Psoas muscle (tissue), 8 donors: ENCODE measurements around the gene THRB. TPM values are rescaled to one million over a fixed set of nuclear protein-coding genes. Genes with fewer than 3 reads are reported as not detected.

Source experiments
- ATAC-seq, 4 donors: fragments of 200-7000 bp; cut with Tn5 transposase; one replicate each; pipeline ENCODE4 v1.9.1; 2020; ENCODE audit warnings: moderate library complexity in 3 of 4, mild to moderate bottlenecking in 2 of 4
- DNase-seq, 2 donors: peaks; one replicate each; pipeline ENCODE4 v3.0.0-alpha.2; 2020
- H3K27ac ChIP-seq: fragments of 200-600 bp; one replicate; pipeline ENCODE4 v1.8.0; 2022
- H3K27me3 ChIP-seq, 3 donors: fragments of 200-600 bp in 1 of 3; one replicate each; pipeline versions ENCODE4 v1.6.1 to v1.8.0; 2013 to 2022; ENCODE audit warnings: low read length in 2 of 3, mild to moderate bottlenecking in 2 of 3, moderate library complexity in 1 of 3; ENCODE audit not compliant: insufficient read depth in 3 of 3
- H3K36me3 ChIP-seq, 2 donors: fragments of 200-600 bp in 1 of 2; one replicate each; pipeline versions ENCODE4 v1.6.1 to v1.8.0; 2013 to 2022; ENCODE audit warnings: low read depth in 1 of 2, mild to moderate bottlenecking in 1 of 2, moderate library complexity in 1 of 2; ENCODE audit not compliant: insufficient read depth in 1 of 2
- H3K4me1 ChIP-seq: fragments of 200-600 bp; one replicate; pipeline ENCODE4 v1.8.0; 2022
- H3K4me3 ChIP-seq: fragments of 200-600 bp; one replicate; pipeline ENCODE4 v1.8.0; 2022; ENCODE audit warnings: mild to moderate bottlenecking
- H3K9me3 ChIP-seq: fragments of 200-600 bp; one replicate; pipeline ENCODE4 v1.8.0; 2022
- WGBS, 3 donors: extraction: QIAGEN DNeasy Blood & Tissue Kit; methylation state at CpG; one replicate each; pipeline versions ENCODE4 v1.1.6 to v1.1.7; 2013; 5-methylcytosine and 5-hydroxymethylcytosine counted together
- intact Hi-C, 2 donors: fragments of 100-400 bp; cut with DNase I; formaldehyde crosslinking; loops; one replicate each; pipeline versions ENCODE4 v1.11.0 to v1.14.2; 2022
- polyA plus RNA-seq, 3 donors: library from polyadenylated mRNA; stranded (reverse); fragments of 200-250 nt; gene quantifications; one replicate each; pipeline ENCODE4 v1.2.3, GENCODE V29; 2013
- total RNA-seq, 4 donors: library from RNA; stranded (reverse); fragmentation: NEBNext Ultra II Directional in 2 of 4; extraction: Animal tissue kit (Norgen Biotek cat#: 25700) in 2 of 4; gene quantifications; one replicate each; pipeline versions ENCODE4 v1.2.1 to v1.2.4, GENCODE V29; 2021 to 2023
- TF ChIP-seq, protein P1 (sequence below): fragments of 200-600 bp; IDR thresholded peaks from one replicate; pipeline ENCODE4 v1.8.0; 2022; ENCODE audit warnings: antibody characterized with exemption
- donor health status: healthy with polysubstance abuse.
- donor health status: DM: no; HTN: no; CAD: no; lungs with moderate emphysema.
- donor health status: Bipolar disorder and iron deficiency.
- donor health status: healthy.
- donor health status: DM: yes; HTN: yes; CAD: no.
- donor health status: DM: no; HTN: no; CAD: no.
- donor health status: DM: no; HTN: no; CAD: no.
- donor health status: DM: yes; HTN: yes; CAD: no.

THRB gene
- total and polyA plus RNA-seq, 7 donors, result 11.5 to 38.6 (median 31.4) TPM

GRCh38 chr3:24387000-24387399 lies 107.7 kb downstream of the THRB start:
- intact Hi-C loops, result no loop called here
- H3K27ac ChIP-seq, result peak overlapping the region; percentile 26
- H3K4me1 ChIP-seq, result peaks cover 37% of the 10 kb centered on the region
- DNase-seq (no peak), ATAC-seq (peak; percentile 31 to 63 (median 44))
- H3K36me3 ChIP-seq, result no peaks in the 10 kb centered on the region
- H3K4me3 ChIP-seq, result no peak overlapping the region
- no peaks in the 10 kb centered on the region for H3K27me3 ChIP-seq
- H3K9me3 ChIP-seq, result no peaks in the 10 kb centered on the region
- TF ChIP-seq, protein P1, sequence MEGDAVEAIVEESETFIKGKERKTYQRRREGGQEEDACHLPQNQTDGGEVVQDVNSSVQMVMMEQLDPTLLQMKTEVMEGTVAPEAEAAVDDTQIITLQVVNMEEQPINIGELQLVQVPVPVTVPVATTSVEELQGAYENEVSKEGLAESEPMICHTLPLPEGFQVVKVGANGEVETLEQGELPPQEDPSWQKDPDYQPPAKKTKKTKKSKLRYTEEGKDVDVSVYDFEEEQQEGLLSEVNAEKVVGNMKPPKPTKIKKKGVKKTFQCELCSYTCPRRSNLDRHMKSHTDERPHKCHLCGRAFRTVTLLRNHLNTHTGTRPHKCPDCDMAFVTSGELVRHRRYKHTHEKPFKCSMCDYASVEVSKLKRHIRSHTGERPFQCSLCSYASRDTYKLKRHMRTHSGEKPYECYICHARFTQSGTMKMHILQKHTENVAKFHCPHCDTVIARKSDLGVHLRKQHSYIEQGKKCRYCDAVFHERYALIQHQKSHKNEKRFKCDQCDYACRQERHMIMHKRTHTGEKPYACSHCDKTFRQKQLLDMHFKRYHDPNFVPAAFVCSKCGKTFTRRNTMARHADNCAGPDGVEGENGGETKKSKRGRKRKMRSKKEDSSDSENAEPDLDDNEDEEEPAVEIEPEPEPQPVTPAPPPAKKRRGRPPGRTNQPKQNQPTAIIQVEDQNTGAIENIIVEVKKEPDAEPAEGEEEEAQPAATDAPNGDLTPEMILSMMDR, result no peak

DNA sequence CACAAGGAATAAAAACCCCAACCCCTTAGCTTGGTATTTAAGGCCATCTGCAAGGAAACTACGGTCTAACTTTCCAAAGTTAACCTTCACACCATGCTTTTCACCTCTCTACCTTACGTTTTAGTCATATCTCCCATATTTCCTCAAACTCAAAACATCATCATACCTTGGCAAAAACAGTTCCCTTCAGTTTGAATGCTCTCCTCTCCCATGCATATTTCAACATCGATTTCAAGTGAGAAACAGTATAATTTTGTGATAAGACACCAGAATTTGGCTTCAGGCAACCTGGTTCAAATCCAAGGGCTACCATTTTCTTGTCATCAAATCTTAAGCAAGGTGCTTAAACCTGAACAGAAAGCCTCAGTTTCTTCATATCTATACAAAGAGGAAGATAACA lies 108.2 kb downstream of the THRB start:
- ATAC-seq (no peak), DNase-seq (no peak)
- peaks cover 37% of the 10 kb centered on the region for H3K4me1 ChIP-seq
- H3K9me3 ChIP-seq, result no peaks in the 10 kb centered on the region
- H3K27ac ChIP-seq, result no peak overlapping the region
- no peaks in the 10 kb centered on the region for H3K36me3 ChIP-seq
- TF ChIP-seq, protein P1, result no peak
- H3K4me3 ChIP-seq, result no peak overlapping the region
- 85 to 89% (median 88%) methylated on average over 3 of the region's 3 CpGs for WGBS, 3 donors
- intact Hi-C loops, result no loop called here
- no peaks in the 10 kb centered on the region for H3K27me3 ChIP-seq

- DNase-seq, result no peak
- no peak overlapping the region for H3K27ac ChIP-seq
- no peak overlapping the region for H3K4me3 ChIP-seq
- WGBS, 3 donors, result 64 to 85% (median 65%) methylated on average over 2 of the region's 2 CpGs
- ATAC-seq, result no peak
- TF ChIP-seq, protein P1, result no peak
- no peaks in the 10 kb centered on the region for H3K9me3 ChIP-seq
- intact Hi-C loops, result no loop called here
- peaks cover 37% of the 10 kb centered on the region for H3K4me1 ChIP-seq
- no peaks in the 10 kb centered on the region for H3K36me3 ChIP-seq
- no peaks in the 10 kb centered on the region for H3K27me3 ChIP-seq
Observed at GRCh38 chr3:24385012-24385615, 109.5 kb downstream of the THRB start.

GRCh38 chr3:24382647-24383046 lies 112.0 kb downstream of the THRB start:
- no peaks in the 10 kb centered on the region for H3K27me3 ChIP-seq
- no peak overlapping the region for H3K27ac ChIP-seq
- H3K9me3 ChIP-seq, result no peaks in the 10 kb centered on the region
- DNase-seq, result no peak
- H3K4me1 ChIP-seq, result peaks cover 39% of the 10 kb centered on the region
- 88 to 96% (median 94%) methylated on average over 2 of the region's 2 CpGs for WGBS, 3 donors
- intact Hi-C loops, result no loop called here
- TF ChIP-seq, protein P1, result no peak
- H3K36me3 ChIP-seq, result no peaks in the 10 kb centered on the region
- no peak overlapping the region for H3K4me3 ChIP-seq
- ATAC-seq, result no peak

DNA sequence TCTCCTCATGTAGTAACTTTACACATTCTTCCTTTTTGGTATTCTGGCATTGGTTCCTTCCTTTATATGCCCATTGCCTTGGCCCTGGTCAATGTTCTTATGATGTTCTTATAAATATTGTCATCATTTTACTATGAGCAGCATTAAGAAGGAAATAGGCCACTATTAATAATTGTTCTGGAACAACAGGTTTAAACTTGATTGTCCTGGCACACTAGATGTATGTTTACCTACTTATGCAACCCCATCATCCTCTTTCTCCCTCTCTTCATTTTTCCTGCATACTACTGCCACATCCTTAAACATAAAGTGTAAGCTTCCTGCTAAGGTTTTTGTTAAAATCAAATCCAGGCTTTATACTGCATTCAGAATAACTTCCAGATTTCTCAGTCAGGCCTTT lies 114.7 kb downstream of the THRB start:
- DNase-seq (no peak), ATAC-seq (no peak)
- intact Hi-C loops, result no loop called here
- TF ChIP-seq, protein P1, result no peak
- Histone ChIP-seq H3K27me3 (no peaks in the 10 kb centered on the region), H3K4me1 (peaks cover 46% of the 10 kb centered on the region), H3K36me3 (no peaks in the 10 kb centered on the region), H3K4me3 (no peak overlapping the region), H3K27ac (peak overlapping the region; percentile 7), H3K9me3 (no peaks in the 10 kb centered on the region)
